Activated CD4-positive, alpha-beta T cell treated with anti-CD3 and anti-CD28 coated beads, Interleukin-2, Interleukin-6, amounts not matched to agents 100 ng/mL and 50 ng/mL, durations not matched to agents 16 hours and 8 hours (primary cell): ENCODE measurements around the gene DGKK.

Experiments
- DNase-seq: peaks from one replicate; pipeline ENCODE4 v3.0.0-alpha.2; 2020

Gene DGKK, protein sequence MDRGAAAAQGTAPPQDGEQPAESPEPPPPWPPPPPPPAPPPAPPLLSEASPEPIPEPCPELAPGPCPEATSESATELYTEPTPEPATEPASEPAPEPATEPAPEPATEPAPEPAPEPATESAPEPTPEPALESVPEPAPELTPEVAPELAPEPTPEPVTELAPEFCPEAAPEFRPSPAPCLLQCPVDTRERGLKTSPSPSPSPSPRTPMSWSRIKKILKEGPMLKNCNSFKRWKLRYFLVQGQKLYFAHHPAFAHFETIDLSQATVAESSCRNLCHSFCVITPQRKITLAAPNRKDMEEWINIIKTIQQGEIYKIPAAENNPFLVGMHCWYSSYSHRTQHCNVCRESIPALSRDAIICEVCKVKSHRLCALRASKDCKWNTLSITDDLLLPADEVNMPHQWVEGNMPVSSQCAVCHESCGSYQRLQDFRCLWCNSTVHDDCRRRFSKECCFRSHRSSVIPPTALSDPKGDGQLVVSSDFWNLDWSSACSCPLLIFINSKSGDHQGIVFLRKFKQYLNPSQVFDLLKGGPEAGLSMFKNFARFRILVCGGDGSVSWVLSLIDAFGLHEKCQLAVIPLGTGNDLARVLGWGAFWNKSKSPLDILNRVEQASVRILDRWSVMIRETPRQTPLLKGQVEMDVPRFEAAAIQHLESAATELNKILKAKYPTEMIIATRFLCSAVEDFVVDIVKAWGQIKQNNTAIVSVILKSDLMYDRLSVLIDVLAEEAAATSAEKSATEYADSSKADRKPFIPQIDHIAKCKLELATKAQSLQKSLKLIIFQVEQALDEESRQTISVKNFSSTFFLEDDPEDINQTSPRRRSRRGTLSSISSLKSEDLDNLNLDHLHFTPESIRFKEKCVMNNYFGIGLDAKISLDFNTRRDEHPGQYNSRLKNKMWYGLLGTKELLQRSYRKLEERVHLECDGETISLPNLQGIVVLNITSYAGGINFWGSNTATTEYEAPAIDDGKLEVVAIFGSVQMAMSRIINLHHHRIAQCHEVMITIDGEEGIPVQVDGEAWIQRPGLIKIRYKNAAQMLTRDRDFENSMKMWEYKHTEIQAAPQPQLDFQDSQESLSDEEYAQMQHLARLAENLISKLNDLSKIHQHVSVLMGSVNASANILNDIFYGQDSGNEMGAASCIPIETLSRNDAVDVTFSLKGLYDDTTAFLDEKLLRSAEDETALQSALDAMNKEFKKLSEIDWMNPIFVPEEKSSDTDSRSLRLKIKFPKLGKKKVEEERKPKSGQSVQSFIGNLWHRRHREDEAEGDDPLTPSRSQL

DNA sequence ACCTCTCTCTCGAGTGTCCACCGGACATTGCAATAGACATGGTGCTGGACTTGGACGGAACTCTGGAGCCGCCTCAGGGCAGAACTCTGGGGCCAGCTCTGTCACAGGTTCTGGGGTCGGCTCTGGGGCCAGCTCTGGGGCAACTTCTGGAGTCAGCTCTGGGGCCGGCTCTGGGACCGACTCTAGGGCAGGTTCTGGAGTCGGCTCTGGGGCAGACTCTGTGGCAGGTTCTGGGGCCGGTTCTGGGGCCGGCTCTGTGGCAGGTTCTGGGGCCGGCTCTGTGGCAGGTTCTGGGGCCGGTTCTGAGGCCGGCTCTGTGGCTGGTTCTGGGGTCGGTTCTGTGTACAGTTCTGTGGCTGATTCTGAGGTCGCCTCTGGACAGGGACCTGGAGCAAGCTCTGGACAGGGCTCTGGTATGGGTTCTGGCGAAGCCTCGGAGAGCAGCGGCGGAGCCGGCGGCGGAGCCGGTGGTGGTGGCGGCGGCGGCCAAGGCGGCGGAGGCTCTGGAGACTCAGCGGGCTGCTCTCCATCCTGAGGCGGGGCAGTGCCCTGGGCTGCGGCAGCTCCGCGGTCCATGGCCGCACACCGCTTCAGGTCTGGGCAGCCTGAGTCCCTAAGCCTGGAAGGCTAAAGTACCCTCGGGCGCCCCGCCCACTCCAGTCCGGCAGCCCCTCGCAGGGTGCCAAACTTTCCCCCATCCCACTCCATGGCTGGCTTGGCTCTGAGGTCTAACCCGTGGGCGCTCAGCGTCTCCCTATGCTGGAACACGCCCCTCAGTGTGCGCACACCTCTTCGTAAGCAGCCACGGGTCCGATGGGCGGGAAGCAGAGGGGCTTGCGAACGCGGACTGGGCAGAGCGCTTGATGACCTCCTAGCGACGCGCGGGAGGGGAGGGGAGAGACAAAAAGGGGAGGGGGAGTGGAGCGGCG, at the start of gene DGKK:
TSS of gene DGKK (minus strand) at position 723 of the 929 bp plus-strand sequence. CDS start at position 576, 147 bp downstream.
- no peak for DNase-seq

DNA sequence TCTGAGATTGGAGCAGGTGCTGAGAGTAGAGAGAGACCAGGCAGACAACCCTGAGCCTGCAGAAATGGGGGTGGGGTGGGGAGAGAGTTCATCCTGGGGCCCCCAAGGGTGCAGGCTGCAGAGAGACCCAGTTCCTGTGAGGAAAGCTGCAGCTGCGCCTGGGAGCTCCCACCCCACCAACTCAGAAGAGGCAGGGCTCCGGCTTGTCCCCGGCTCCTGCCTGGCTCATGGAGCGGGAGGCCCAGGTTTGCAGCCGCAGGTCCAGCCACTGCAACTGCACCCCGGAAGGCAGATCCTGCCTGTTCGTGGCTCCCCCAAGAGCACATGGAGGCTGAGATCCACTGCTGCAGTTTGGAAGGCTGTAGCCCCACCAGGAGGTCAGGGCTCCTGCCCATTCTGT, 44.2 kb upstream of the DGKK start:
- no peak for DNase-seq

DNA sequence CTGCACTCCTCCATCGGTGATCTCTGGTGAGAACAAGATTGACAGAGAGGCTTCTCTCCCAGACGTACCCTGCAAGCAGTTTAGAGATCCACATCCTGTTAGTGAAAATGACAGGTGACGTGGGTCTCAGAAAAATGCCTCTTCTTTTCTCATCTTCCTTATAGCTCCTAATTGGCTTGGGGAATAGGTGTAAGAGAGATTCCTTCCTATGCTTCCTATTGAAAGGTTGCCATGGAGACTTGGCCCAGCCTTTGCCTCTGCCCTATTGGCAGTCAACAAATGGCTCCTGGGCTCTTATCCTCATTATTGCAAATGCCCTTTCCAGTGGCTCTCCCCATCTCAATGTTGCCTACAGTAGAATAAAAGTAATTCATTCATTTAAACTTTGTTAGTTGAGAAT, 26.5 kb upstream of the DGKK start:
- no peak for DNase-seq

DNA sequence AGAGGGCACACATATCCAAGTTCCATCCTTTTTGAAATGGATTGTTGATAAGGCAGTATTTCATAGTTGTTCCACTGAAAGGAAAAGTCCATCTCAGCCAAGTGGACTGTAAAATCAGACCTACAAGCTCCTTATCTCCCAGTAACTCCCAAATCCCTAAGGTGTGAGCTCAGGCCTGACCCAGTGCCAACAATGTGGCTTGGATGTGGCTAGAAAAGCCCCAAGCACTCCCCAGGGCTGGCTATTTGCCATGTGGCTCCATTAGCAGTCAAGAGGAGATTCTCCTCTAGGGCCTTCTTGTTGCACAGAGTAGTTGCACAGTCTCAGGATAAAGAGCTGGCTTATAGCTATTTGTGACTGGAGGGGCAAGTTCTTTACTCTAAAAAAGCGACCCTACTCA, 25.0 kb upstream of the DGKK start:
- no peak for DNase-seq

DNA sequence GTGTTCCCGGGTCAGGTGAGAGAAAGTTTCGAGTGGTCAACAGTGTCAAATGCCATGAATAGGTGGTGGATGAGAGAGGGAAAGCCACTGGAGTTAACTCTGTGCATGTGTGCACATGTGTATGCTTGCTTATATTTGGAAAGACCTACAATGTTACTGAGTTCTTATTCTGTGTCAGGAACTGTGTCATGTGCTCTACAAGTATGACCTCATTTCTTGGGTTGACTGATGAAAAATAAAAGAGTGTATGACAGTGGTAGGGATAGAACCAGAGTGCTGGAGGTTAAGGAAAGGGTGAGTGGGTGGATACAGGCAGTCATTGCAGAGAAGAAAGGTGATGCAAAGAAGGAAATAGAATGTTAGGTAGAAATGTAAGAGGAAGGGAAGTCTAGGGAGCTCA, 22.1 kb upstream of the DGKK start:
- DNase-seq: no peak

DNA sequence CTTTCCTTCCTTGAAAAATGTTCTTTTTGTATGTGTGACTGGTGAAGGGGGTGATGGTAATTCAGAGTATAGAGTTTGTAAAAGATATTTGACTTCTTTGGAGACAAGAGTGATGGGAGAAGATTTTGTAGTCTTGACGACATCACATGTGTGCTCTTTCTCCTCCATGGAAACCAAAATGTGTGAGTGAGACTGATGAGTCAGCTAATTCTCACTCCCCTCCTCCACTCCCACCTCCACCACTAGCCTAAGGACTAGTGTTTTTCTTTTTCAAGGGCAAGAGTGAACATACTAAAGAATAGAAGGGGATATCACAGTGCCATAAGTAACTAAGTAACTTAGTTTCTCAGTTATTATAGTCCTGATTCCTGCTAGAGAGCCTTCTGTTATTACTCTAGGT, 14.0 kb upstream of the DGKK start:
- DNase-seq: no peak

DNA sequence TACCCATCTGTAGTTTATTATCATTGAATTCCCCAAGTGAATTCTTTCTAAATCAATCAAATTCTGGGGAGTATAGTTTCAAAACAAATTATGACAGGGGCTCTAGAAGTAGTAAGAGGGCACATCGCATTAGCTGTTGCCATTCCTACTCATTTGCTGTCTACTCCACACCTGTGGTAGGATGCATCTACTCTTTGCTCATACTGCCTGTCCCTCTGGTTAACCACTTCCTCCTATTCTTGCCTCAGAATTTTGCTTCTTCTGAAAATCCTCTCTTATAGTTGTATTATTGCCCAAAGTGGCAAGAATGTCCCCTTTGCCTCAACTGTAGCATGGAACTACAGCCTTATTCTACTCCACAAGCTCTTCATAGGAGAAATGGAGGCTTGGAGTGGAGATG, 12.7 kb upstream of the DGKK start:
- DNase-seq: peak; percentile 22

DNA sequence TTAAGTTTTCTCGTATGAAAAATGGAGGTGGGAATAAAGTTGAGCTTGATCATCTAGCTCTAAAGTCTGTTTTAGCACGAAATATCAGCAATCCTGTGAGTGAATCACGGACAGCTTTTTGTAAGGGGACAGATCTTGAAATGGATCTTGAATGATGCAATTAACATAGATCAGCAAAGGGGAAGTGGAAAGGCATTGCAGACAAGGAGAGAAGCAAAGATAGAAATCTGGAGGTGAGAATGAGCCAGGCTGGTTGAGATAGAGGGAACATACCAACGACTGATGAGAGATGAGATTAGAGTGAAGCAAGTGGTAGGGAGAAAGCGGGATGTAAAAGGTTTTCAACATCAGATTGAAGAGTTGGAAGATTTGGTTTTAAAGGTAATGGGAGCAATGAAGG, 4.6 kb upstream of the DGKK start:
- no peak for DNase-seq

DNA sequence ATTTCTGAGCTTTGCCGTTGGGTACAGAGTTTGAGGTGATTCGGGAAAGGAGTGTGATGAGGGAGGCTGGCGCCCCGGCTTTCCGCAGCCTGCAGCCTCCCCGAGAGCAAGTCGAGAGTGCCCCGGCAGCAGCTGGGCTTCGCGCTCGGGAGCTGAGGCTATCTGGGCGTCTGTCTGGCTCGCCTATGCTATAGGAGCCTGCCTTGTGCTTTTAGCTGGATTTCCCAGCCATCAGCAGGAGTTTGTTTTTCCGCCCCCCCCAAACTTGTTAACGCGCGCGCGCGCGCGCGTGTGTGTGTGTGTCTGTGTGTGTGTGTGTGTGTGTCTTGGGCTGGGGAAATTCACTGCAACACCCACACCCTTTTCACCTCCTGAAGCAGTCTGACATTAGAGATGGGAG, 765 bp upstream of the DGKK start:
- DNase-seq: no peak

DNA sequence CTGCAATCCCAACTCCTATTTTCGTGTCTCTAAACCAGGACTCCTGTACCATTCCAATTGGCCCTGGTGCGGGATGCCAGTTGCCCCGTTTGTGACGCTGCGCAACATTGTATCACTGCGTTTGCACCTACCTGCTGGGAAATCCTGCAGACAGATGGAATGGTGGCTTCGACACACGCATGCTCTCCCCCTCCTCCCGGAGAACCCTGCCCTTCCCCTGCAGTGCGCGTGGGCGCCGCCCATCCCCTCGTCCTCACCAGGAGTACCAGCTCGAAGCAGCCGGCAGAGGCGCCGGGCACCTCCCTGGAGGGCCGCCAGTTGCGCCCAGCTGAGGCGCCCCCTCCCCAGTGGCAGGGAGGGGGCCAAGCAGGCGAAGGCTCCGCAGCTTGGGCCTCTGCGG, 1.4 kb downstream of the DGKK start:
- no peak for DNase-seq

DNA sequence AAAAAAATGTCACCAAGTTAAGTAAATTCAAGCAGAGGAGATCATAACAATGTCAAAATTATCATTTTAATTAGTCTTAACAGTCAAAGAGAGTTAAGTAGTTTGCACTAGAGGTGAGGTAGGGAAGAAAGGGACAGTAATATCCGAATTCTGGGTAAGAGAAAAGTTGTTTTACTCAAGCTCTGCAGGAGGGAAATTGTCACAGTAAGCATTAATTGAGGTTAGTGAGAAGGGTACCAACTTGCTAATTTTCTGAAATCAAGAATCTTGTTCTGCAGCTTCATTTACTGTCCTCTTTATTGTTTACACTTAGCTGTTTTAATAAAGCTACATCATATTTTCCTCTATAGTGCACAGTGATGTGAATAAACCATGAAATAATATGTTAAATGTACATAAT, 11.0 kb downstream of the DGKK start:
- DNase-seq: no peak

DNA sequence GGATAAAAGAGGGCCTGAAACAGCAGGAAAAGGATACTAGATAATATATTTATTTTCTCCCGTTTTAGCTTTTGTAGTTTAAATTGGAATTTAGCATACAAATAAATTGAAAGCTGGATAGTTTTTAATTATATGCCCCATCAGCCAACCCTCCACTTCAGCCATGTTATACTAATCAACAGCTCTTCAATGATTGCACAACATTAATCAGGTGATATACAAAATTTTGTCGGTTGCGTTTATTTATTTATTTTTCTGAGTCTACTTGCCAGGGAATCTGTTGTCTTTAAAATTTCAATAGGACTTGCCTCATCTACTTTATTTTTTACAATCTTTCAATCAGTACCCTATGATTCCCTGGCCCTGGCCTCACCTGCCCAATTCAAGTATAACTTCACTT, 12.1 kb downstream of the DGKK start:
- DNase-seq: no peak

DNA sequence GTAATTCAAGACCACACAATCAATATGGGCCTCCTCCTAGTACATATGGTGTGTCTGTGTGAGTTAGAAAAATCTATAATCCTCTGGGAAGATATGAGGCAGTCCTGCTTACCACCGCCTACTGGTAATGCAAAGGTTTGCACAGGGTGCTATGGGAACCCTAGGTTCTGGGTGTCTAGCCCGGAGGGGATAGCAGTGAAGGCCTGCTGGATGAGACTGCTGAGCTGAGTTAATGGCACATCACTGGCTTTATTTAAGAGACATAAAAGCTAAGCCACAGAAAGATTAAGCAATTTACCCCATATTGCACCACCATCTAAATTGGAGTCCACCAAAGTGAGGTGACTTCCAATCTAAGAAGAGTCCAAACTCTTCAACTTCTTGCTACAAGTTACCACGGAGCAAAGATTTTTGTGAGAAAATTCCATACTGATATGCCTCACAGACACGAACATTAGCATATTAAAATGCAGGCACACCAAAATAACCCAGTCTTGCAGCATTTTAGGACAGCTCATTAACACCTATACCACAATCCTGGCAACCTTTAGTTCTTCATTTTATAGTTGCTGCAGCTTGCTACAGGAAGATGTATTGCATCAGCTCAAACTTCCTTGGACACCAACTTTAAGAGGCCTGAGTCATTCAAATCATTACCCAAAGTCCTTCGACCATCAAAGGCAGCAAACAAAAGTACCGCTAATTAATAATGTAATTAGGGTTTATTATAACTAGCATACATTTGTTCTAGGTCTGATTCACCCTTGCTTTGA, 13.7 kb downstream of the DGKK start:
- DNase-seq: no peak

DNA sequence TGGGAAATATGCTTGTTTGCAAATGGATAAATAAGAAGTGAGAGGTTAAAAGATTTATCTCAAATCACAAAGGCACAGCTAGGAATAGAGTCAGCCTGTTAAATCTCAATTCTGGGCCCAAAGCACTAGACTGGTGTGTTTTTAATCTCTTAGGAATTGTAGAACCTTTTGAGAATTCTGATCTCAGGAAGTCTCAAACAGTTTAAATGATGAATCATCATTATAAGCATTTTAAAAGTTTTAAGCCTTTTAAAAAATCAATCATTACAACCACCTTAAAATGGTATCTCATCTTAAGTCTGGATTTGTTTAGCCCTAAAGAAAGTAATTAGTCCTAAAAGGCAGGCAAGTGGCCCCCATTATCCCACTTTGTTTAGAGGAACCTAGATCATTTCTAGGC, 17.8 kb downstream of the DGKK start:
- no peak for DNase-seq

DNA sequence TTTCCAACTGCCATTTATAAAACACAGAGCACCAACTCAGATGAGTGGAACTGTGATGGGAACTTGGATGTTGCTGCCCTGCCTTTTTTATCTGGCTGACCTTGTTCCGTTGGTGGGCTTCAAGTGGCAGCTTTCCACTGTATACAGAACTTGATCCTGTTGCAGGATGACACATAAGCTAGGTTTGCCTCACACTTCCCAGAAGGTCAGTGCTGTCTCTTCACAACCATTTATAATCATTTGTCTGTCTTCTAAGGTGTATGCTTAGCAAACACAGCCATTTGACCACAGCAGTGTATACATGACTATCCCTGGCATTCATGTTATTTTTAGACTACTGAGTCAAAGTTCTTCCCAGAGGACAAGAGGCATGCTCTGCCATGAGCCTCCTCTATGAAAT, 20.3 kb downstream of the DGKK start:
- DNase-seq: no peak

DNA sequence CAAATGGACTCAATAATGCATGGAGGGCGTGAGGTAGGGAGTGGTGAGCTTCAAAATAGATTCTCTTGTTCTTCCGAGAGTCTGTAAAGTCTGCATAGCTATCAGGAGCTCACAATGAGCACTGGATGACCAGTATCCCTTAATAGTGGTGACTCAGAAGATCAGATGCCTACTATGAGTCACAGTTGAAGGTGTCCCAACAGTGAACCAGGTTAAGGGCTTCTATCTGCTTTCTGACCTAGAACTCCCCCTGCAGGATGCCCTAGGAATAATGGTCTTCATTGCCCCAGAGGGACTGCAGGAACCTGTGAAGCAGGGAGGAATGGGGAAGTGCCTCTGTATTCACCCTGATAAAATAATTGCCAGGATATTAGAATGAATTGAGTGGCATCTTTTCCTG, 22.1 kb downstream of the DGKK start:
- peak; percentile 53 for DNase-seq

DNA sequence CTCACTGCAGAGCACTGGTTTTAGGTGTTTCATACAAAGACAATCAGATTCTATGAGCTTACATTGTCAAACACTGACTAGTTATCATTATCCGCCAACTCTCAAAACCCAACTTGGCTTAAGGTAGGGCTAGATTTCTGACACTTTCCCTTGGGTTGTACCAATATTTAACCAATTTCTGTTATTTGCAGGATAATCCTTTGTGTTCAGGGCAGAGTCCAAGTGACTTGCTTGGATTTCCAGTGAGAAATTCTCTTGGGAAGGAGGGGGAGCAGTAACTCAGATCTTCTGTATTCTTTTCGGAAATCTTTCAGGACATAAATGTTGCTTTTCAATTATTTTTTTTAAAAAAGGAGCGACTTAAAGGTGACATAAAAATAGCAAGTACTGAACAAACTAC, 23.1 kb downstream of the DGKK start:
- DNase-seq: no peak

DNA sequence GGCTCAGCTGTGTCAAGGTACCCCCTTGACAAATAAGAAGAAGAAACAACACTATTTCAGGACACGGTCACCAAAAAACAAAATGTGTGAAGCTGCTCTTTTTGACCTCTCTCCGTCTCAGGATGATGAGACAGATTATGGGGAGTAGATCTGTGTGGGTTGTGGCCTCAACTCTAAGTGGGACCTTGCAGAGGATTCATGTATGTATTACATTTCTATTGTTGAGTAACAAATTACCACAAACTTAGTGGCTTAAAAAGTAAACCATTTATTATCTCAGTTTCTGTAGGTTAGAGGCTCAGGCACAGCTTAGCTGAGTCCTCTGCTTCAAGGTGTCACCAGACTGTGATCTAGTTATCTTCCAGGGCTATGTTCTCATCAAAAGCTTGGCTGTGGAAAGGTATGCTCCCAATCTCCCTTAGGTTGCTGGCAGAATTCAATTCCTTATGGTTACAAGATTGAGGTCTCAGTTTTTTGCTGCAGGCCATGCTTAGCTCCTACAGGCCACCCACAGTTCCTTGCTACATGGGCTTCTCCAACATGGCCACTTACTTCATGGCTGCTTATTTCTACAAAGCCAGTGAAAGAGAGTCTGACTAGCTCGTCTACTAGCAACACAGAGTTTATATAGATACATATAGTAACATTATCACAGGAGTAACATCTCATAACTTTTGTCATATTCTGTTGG, 28.1 kb downstream of the DGKK start:
- DNase-seq: no peak

DNA sequence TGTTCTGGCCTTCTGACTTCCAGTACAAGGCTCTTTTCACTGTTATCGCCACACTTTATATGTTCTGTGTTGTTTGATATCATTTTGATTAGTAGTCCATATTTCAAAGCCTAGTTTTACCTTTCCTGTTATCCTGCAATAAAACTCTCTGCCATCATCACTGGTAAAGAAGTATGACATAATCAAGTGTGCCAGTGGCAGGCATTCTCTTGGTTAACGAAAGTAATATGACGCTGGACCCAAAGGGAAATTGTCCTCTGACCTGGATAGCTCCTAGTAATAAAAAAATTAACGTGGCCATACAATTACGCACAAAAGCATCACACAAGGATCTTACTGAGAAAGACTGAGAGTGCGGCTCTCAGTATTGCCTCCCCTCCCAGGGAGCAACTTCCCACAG, 33.8 kb downstream of the DGKK start:
- DNase-seq: no peak

DNA sequence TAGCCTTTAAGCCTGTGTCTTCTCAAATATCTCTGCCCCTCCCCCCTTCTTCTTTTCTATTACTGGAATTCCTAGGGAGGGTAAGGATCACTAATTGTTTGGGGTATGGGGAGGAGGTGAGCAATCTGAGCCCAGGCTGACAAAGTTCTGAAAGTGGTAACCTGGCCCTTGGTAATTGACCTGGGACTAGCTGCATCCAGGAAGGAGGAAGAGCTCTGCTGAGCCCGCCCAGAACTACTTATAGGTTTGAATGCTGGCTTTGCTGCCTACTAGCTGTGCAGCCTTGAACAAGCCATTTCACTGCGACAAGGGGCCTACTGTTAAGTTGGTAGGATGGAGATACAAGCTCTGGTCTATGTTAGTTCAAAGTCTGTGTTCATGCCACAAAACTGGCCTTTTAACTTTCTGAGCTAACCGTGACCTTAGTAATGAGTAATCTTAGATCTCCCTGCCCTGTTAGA, 37.8 kb downstream of the DGKK start:
- no peak for DNase-seq

DNA sequence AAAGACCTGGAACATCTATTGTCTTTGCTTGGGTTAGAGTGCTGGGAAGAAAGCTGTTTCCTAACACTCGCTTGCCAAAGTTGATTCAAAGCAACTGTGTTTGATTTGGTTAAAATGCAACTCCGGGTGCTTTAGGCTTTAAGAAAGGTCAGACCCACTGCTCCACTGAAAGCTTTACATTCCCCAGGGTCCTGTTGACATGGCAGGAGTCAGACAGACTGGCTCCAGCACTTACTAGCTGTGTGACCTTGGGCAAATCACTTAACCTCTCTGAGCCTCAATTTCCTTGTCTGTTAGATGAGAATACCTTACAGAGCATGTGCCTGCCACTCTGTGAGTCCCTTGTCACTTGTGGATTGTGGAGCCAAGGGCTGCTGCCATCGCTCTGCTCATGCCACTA, 39.0 kb downstream of the DGKK start:
- no peak for DNase-seq
